Testis (tissue), 2 donors: Measurements from ENCODE around the gene SLC16A2.

Source experiments
- POLR2A ChIP-seq: fragments of 450-650 bp; IDR thresholded peaks from one replicate; pipeline ENCODE4 v1.6.1; 2017; ENCODE audit warnings: antibody characterized with exemption, mild to moderate bottlenecking, moderate library complexity
- TF ChIP-seq, protein P1 (sequence below), 3 experiments: fragments of 450-650 bp in 2 of 3; fragments of 200-600 bp in 1 of 3; sonication (generic) in 1 of 3; IDR thresholded peaks; one replicate each; pipeline ENCODE4 v1.5.1; 2016 to 2019; ENCODE audit warnings: antibody characterized with exemption in 3 of 3, mild to moderate bottlenecking in 2 of 3, moderate library complexity in 1 of 3

DNA sequence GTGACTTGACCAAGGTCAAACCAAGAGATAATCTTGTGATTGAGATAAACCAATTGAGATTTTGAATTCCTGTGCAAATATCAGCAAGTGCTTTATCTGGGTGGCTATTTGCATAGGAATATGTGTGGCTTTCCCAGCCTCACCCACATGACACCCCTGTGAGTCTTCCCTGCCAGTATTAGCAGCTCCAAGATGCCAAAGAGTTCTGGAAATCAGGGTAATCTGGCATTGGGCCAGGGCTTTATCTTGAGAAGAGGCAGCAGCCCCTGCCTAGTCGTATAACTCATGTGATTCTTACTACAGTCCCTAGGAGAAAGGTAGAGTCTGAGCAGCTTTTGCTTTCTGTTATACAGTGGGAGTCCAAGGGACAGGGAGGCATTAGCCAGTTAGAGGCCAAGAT, 105.5 kb downstream of the SLC16A2 start:
- TF ChIP-seq, protein P1, sequence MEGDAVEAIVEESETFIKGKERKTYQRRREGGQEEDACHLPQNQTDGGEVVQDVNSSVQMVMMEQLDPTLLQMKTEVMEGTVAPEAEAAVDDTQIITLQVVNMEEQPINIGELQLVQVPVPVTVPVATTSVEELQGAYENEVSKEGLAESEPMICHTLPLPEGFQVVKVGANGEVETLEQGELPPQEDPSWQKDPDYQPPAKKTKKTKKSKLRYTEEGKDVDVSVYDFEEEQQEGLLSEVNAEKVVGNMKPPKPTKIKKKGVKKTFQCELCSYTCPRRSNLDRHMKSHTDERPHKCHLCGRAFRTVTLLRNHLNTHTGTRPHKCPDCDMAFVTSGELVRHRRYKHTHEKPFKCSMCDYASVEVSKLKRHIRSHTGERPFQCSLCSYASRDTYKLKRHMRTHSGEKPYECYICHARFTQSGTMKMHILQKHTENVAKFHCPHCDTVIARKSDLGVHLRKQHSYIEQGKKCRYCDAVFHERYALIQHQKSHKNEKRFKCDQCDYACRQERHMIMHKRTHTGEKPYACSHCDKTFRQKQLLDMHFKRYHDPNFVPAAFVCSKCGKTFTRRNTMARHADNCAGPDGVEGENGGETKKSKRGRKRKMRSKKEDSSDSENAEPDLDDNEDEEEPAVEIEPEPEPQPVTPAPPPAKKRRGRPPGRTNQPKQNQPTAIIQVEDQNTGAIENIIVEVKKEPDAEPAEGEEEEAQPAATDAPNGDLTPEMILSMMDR (IDR thresholded peaks at IDR 0.05) = no peak
- no peak for TF ChIP-seq POLR2A
